ENCODE results near the gene PPM1L. TPM values are rescaled to one million over a fixed set of nuclear protein-coding genes. Genes with fewer than 3 reads are reported as not detected.

Gene PPM1L
- polyA plus RNA-seq, 1 donor (not counting 4 experiments of a cell fraction or from before 2014, with no cell fraction given): 0.58 TPM

DNA sequence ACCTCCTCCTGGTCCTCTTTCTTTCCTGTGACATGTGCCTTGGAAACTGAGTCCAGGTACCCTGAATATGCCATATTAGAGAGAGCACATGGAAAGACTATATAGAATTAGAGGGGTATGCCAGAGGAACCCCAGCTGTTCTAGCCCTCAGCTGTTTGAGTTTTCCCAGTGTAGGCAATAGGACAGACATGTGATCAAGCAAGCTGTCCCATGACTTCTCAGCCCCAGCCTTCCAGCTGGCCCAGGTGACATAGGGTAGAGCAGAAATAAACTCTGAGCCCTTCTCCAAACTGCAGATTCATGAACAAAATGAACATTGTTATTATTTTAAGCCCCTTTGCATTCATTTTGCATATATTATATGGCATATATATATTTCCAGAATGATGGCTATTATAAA lies 118.7 kb downstream of the PPM1L start:
- TF ChIP-seq, protein P1, sequence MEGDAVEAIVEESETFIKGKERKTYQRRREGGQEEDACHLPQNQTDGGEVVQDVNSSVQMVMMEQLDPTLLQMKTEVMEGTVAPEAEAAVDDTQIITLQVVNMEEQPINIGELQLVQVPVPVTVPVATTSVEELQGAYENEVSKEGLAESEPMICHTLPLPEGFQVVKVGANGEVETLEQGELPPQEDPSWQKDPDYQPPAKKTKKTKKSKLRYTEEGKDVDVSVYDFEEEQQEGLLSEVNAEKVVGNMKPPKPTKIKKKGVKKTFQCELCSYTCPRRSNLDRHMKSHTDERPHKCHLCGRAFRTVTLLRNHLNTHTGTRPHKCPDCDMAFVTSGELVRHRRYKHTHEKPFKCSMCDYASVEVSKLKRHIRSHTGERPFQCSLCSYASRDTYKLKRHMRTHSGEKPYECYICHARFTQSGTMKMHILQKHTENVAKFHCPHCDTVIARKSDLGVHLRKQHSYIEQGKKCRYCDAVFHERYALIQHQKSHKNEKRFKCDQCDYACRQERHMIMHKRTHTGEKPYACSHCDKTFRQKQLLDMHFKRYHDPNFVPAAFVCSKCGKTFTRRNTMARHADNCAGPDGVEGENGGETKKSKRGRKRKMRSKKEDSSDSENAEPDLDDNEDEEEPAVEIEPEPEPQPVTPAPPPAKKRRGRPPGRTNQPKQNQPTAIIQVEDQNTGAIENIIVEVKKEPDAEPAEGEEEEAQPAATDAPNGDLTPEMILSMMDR (optimal IDR thresholded peaks at IDR 0.05 in 1 of 3, IDR thresholded peaks at IDR 0.05 in 1 of 3, conservative IDR thresholded peaks at IDR 0.05 in 1 of 3; ENCODE audit: extremely low read depth in 1 of 3, insufficient read depth in 2 of 3, low read length in 3 of 3): no peak
- no peak for TF ChIP-seq EZH2 (IDR thresholded peaks at IDR 0.05; ENCODE audit: low read length)

DNA sequence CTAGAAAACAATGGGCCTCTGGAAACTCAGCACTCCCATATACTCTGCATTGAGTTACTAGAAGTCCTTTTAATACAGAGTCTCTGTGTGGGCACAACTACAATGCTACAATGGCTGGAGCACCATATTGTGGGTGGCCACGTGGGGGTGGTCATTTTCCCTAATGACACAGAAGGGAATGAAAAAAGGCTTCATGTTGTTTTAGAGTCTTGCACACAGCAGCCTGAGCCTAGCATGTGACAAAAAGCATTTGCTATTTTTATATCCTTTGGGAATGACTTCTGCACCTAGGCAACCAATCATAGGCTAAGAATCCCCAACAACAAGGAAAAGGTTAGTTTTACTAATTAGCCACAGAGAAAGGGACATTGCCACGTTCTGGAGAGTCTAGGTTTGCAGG lies 120.6 kb downstream of the PPM1L start:
- Histone ChIP-seq H3K9me3 (ENCODE audit: control insufficient read depth, low read depth, low read length) (no peaks in the 10 kb centered on the region), H3K9me1 (ENCODE audit: control insufficient read depth, extremely low read depth, insufficient read depth, low read length) (no peaks in the 10 kb centered on the region), H3K27ac (ENCODE audit: control insufficient read depth, insufficient read depth, low read length) (no peak overlapping the region), H3K27me3 (ENCODE audit: control insufficient read depth, extremely low read depth, insufficient read depth, low read length) (peaks cover 3% of the 10 kb centered on the region), H3K79me2 (ENCODE audit: control insufficient read depth, insufficient read depth, low read length) (no peaks in the 10 kb centered on the region), H3K4me2 (ENCODE audit: control insufficient read depth, extremely low read depth, insufficient read depth, low read depth, low read length) (no peak overlapping the region), H3K36me3 (ENCODE audit: control insufficient read depth in 2 of 2, extremely low read depth in 1 of 2, insufficient read depth in 2 of 2, low read length in 2 of 2) (no peaks in the 10 kb centered on the region), H2AFZ (ENCODE audit: control insufficient read depth, low read length) (no peak overlapping the region), H3K4me1 (ENCODE audit: control insufficient read depth, extremely low read depth, insufficient read depth, low read length) (no peaks in the 10 kb centered on the region), H3K4me3 (ENCODE audit: control insufficient read depth in 2 of 3, extremely low read depth in 1 of 3, insufficient read depth in 2 of 3, low read depth in 1 of 3, low read length in 3 of 3) (no peak overlapping the region), H3K9ac (ENCODE audit: control insufficient read depth, extremely low read depth, insufficient read depth, low read length) (no peak overlapping the region), H4K20me1 (ENCODE audit: control insufficient read depth, extremely low read depth, insufficient read depth, low read length) (no peaks in the 10 kb centered on the region)
- DNase-seq (ENCODE audit: low read depth, low spot score) (no peak), FAIRE-seq (no peak)
- TF ChIP-seq, protein P1 (optimal IDR thresholded peaks at IDR 0.05 in 1 of 3, IDR thresholded peaks at IDR 0.05 in 1 of 3, conservative IDR thresholded peaks at IDR 0.05 in 1 of 3; ENCODE audit: extremely low read depth in 1 of 3, insufficient read depth in 2 of 3, low read length in 3 of 3): no peak
- no peak for TF ChIP-seq EZH2 (IDR thresholded peaks at IDR 0.05; ENCODE audit: low read length)
- dilution Hi-C loops (cut with MboI; ENCODE audit: extremely low pct_ligation_motif_present, low sequenced_read_pairs): no loop called here

More for the DNA sequence above, 118.7 kb downstream of the PPM1L start:
- Histone ChIP-seq H3K36me3 (ENCODE audit: control insufficient read depth in 2 of 2, extremely low read depth in 1 of 2, insufficient read depth in 2 of 2, low read length in 2 of 2) (no peaks in the 10 kb centered on the region), H3K4me2 (ENCODE audit: control insufficient read depth, extremely low read depth, insufficient read depth, low read depth, low read length) (no peak overlapping the region), H3K27ac (ENCODE audit: control insufficient read depth, insufficient read depth, low read length) (no peak overlapping the region), H3K9me1 (ENCODE audit: control insufficient read depth, extremely low read depth, insufficient read depth, low read length) (no peaks in the 10 kb centered on the region), H2AFZ (ENCODE audit: control insufficient read depth, low read length) (no peak overlapping the region), H3K27me3 (ENCODE audit: control insufficient read depth, extremely low read depth, insufficient read depth, low read length) (peaks cover 3% of the 10 kb centered on the region), H3K4me1 (ENCODE audit: control insufficient read depth, extremely low read depth, insufficient read depth, low read length) (no peaks in the 10 kb centered on the region), H3K9ac (ENCODE audit: control insufficient read depth, extremely low read depth, insufficient read depth, low read length) (no peak overlapping the region), H4K20me1 (ENCODE audit: control insufficient read depth, extremely low read depth, insufficient read depth, low read length) (no peaks in the 10 kb centered on the region), H3K9me3 (ENCODE audit: control insufficient read depth, low read depth, low read length) (no peaks in the 10 kb centered on the region), H3K4me3 (ENCODE audit: control insufficient read depth in 2 of 3, extremely low read depth in 1 of 3, insufficient read depth in 2 of 3, low read depth in 1 of 3, low read length in 3 of 3) (no peak overlapping the region), H3K79me2 (ENCODE audit: control insufficient read depth, insufficient read depth, low read length) (no peaks in the 10 kb centered on the region)
- FAIRE-seq: no peak
- dilution Hi-C loops (cut with MboI; ENCODE audit: extremely low pct_ligation_motif_present, low sequenced_read_pairs): no loop called here
- DNase-seq (ENCODE audit: low read depth, low spot score): no peak

Data from keratinocyte (primary cell).